Measurements from ENCODE around the gene PASD1.

Gene PASD1

GRCh38 chrX:151702741-151703340 lies 139.4 kb downstream of the PASD1 start:
- DNase-seq: no peak

- DNase-seq: no peak
Observed at GRCh38 chrX:151703487-151703886, 140.0 kb downstream of the PASD1 start.

- no peak for DNase-seq
Observed at GRCh38 chrX:151704041-151704663, 140.7 kb downstream of the PASD1 start.

- DNase-seq: no peak
Observed at GRCh38 chrX:151708821-151709220, 145.3 kb downstream of the PASD1 start.

- no peak for DNase-seq
Observed at GRCh38 chrX:151710457-151710856, 147.0 kb downstream of the PASD1 start.

- no peak for DNase-seq
Observed at GRCh38 chrX:151711154-151711553, 147.7 kb downstream of the PASD1 start.

GRCh38 chrX:151711787-151712186 lies 148.3 kb downstream of the PASD1 start:
- DNase-seq: no peak

- DNase-seq: no peak
Observed at GRCh38 chrX:151712253-151712652, 148.8 kb downstream of the PASD1 start.

GRCh38 chrX:151713849-151714248 lies 150.4 kb downstream of the PASD1 start:
- peak; percentile 0 for DNase-seq

GRCh38 chrX:151714362-151714761 lies 150.9 kb downstream of the PASD1 start:
- no peak for DNase-seq

GRCh38 chrX:151715752-151716151 lies 152.3 kb downstream of the PASD1 start, which contains the start of gene FATE1:
FATE1 (plus strand) TSS chrX:151716035; CDS start chrX:151716120, 85 bp downstream.
- no peak for DNase-seq

GRCh38 chrX:151722241-151722846 lies 158.9 kb downstream of the PASD1 start:
- DNase-seq: no peak

GRCh38 chrX:151723156-151723760 lies 159.8 kb downstream of the PASD1 start:
- no peak for DNase-seq

- DNase-seq: no peak
Observed at GRCh38 chrX:151724563-151725337, 161.3 kb downstream of the PASD1 start.

GRCh38 chrX:151725338-151725614 lies 161.8 kb downstream of the PASD1 start:
- DNase-seq: no peak
